ENCODE measurements around the gene MYT1.

GRCh38 chr20:64255361-64256281 lies 91.4 kb downstream of the MYT1 start, which contains the start of gene PCMTD2:
- no peak for TF ChIP-seq CTCF (IDR thresholded peaks at IDR 0.05)
- TF ChIP-seq ZFX (IDR thresholded peaks at IDR 0.05; ENCODE audit: borderline replicate concordance) = no peak

Data from 22Rv1 (cell line).